ENCODE results near the gene ATP4B. TPM values are rescaled to one million over a fixed set of nuclear protein-coding genes. Genes with fewer than 3 reads are reported as not detected.

ATP4B gene
- total and polyA plus RNA-seq, 2 donors (not counting 3 experiments of a cell fraction or from before 2014, with no cell fraction given) = 0.06 TPM; not detected in 1

- no TSS peak for BruUV-seq (replicated peaks)
- Histone ChIP-seq H4K20me1 (replicated peaks; ENCODE audit: control insufficient read depth, extremely low read depth, insufficient read depth, low read length) (no peaks in the 10 kb centered on the region), H3K9me3 (replicated peaks; ENCODE audit: control insufficient read depth, insufficient read depth, low read length) (no peaks in the 10 kb centered on the region), H2AFZ (ENCODE audit: low read depth, low read length) (no peak overlapping the region), H3K9ac (replicated peaks; ENCODE audit: extremely low read depth, insufficient read depth, low read length) (no peak overlapping the region), H3K79me2 (ENCODE audit: control insufficient read depth, insufficient read depth, low read length) (peaks cover 91% of the 10 kb centered on the region), H3K4me1 (ENCODE audit: control insufficient read depth, extremely low read depth, insufficient read depth, low read length) (no peaks in the 10 kb centered on the region), H3K36me3 (ENCODE audit: control insufficient read depth in 2 of 2, extremely low read depth in 1 of 2, insufficient read depth in 2 of 2, low read length in 2 of 2) (peaks cover 0 to 19% of the 10 kb centered on the region in 2 experiments), H3K4me3 (replicated peaks in 1 of 3; ENCODE audit: insufficient read depth in 1 of 3, low read depth in 1 of 3, low read length in 3 of 3) (no peak overlapping the region), H3K4me2 (ENCODE audit: insufficient read depth, low read length) (no peak overlapping the region), H3K9me1 (replicated peaks; ENCODE audit: control insufficient read depth, extremely low read depth, insufficient read depth, low read length) (no peaks in the 10 kb centered on the region), H3K27me3 (ENCODE audit: control insufficient read depth in 2 of 2, insufficient read depth in 2 of 2, low read length in 2 of 2) (no peaks in the 10 kb centered on the region), H3K27ac (ENCODE audit: insufficient read depth, low read depth, low read length) (no peak overlapping the region)
- DNase-seq (ENCODE audit: low read depth, low spot score) (no peak), FAIRE-seq (no peak)
- intact Hi-C loops (cut with micrococcal nuclease) = no loop called here
- TF ChIP-seq MYC (IDR thresholded peaks at IDR 0.05; ENCODE audit: low read depth, low read length) (no peak), EZH2 (IDR thresholded peaks at IDR 0.05; ENCODE audit: borderline replicate concordance, low read depth, low read length, severe bottlenecking) (no peak), POLR2AphosphoS5 (IDR thresholded peaks at IDR 0.05; ENCODE audit: insufficient read depth, low read depth, low read length) (no peak), GATA2 (IDR thresholded peaks at IDR 0.05; ENCODE audit: insufficient read depth, insufficient read length, low read depth, low read length) (no peak), MAX (IDR thresholded peaks at IDR 0.05; ENCODE audit: insufficient read depth, insufficient read length) (no peak), JUN (IDR thresholded peaks at IDR 0.05; ENCODE audit: borderline replicate concordance, insufficient read depth, insufficient read length, low read depth) (no peak), FOS (IDR thresholded peaks at IDR 0.05; ENCODE audit: borderline replicate concordance, insufficient read depth, low read length) (no peak), POLR2A (IDR thresholded peaks at IDR 0.05; ENCODE audit: low read depth, low read length) (no peak)
- TF ChIP-seq, protein P1, sequence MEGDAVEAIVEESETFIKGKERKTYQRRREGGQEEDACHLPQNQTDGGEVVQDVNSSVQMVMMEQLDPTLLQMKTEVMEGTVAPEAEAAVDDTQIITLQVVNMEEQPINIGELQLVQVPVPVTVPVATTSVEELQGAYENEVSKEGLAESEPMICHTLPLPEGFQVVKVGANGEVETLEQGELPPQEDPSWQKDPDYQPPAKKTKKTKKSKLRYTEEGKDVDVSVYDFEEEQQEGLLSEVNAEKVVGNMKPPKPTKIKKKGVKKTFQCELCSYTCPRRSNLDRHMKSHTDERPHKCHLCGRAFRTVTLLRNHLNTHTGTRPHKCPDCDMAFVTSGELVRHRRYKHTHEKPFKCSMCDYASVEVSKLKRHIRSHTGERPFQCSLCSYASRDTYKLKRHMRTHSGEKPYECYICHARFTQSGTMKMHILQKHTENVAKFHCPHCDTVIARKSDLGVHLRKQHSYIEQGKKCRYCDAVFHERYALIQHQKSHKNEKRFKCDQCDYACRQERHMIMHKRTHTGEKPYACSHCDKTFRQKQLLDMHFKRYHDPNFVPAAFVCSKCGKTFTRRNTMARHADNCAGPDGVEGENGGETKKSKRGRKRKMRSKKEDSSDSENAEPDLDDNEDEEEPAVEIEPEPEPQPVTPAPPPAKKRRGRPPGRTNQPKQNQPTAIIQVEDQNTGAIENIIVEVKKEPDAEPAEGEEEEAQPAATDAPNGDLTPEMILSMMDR (IDR thresholded peaks at IDR 0.05; ENCODE audit: extremely low read depth in 1 of 2, insufficient read depth in 1 of 2, low read depth in 1 of 2, low read length in 2 of 2) = no peak
- dilution Hi-C loops (cut with MboI; ENCODE audit: extremely low pct_ligation_motif_present, low sequenced_read_pairs) = no loop called here
- ChIA-PET CTCF (no interaction called here), POLR2A (no interaction called here)
Observed at GRCh38 chr13:113608967-113609533, 48.9 kb downstream of the ATP4B start.

All from endothelial cell of umbilical vein (primary cell).